HEK293 (cell line): ENCODE measurements around the gene GATA3.

Experiments used
- CTCF ChIA-PET: fragments of 350-600 bp; formaldehyde crosslinking; extraction: SDS; loops from one replicate; lab custom pipeline; 2021; ENCODE audit warnings: antibody characterized with exemption; lab: Yijun Ruan, JAX
- POLR2A ChIA-PET: fragments of 300-600 bp; formaldehyde crosslinking; extraction: SDS; loops from one replicate; lab custom pipeline; 2020; ENCODE audit warnings: antibody characterized with exemption, inconsistent platforms; lab: Yijun Ruan, JAX
- H3K27ac ChIP-seq: fragments of 200-500 bp; sonication (Bioruptor generic); 2 replicates; pipeline ENCODE4 v1.5.1; 2014; ENCODE audit warnings: low read depth, low read length, control low read depth, inconsistent platforms; ENCODE audit errors: extremely low read depth
- H3K36me3 ChIP-seq, 2 experiments: fragments of 200-500 bp in 1 of 2; sonication (Bioruptor generic) in 1 of 2; 1 replicate in 1 of 2; 2 replicates in 1 of 2; pipeline ENCODE4 v1.5.1; 2014 to 2017; ENCODE audit warnings: inconsistent platforms in 2 of 2, low read length in 2 of 2; ENCODE audit not compliant: control insufficient read depth in 2 of 2, insufficient read depth in 1 of 2
- H3K4me1 ChIP-seq: fragments of 200-500 bp; sonication (Bioruptor generic); 2 replicates; pipeline ENCODE4 v1.5.1; 2014; ENCODE audit warnings: mild to moderate bottlenecking, low read length, inconsistent platforms; ENCODE audit not compliant: control insufficient read depth, insufficient read depth
- H3K4me3 ChIP-seq: 2 replicates; pipeline ENCODE4 v1.5.1; 2011; ENCODE audit warnings: low read depth, mild to moderate bottlenecking, control low read depth, low read length, moderate library complexity
- H3K9me3 ChIP-seq: fragments of 200-500 bp; sonication (Bioruptor generic); 2 replicates; pipeline ENCODE4 v1.5.1; 2014; ENCODE audit warnings: low read depth, low read length, inconsistent platforms; ENCODE audit not compliant: control insufficient read depth, insufficient read depth
- MEIS1 ChIP-seq: sonication (generic); formaldehyde crosslinking; IDR thresholded peaks from 2 replicates; pipeline ENCODE4 v1.8.1; 2022; ENCODE audit warnings: missing genetic modification reagents, mild to moderate bottlenecking, borderline replicate concordance
- OVOL3 ChIP-seq: fragments of 450-650 bp; formaldehyde crosslinking; IDR thresholded peaks from 2 replicates; pipeline ENCODE4 v1.5.1; 2016; ENCODE audit warnings: missing biosample characterization, missing genetic modification characterization
- PRDM10 ChIP-seq: fragments of 450-650 bp; formaldehyde crosslinking; IDR thresholded peaks from 2 replicates; pipeline ENCODE4 v1.5.1; 2016; ENCODE audit warnings: missing biosample characterization, missing genetic modification characterization
- ZBTB26 ChIP-seq: fragments of 450-650 bp; formaldehyde crosslinking; optimal IDR thresholded peaks from 2 replicates; pipeline ENCODE3; 2016; ENCODE audit warnings: missing biosample characterization, mild to moderate bottlenecking, missing genetic modification characterization
- ZNF112 ChIP-seq: fragments of 450-650 bp; formaldehyde crosslinking; IDR thresholded peaks from 2 replicates; pipeline ENCODE4 v1.5.0; 2017; ENCODE audit warnings: missing biosample characterization, missing genetic modification characterization
- ZNF138 ChIP-seq: fragments of 450-650 bp; formaldehyde crosslinking; IDR thresholded peaks from 2 replicates; pipeline ENCODE4 v1.5.1; 2016; ENCODE audit warnings: missing biosample characterization, missing genetic modification characterization, borderline replicate concordance
- ZNF157 ChIP-seq: fragments of 450-650 bp; formaldehyde crosslinking; IDR thresholded peaks from 2 replicates; pipeline ENCODE4 v1.5.1; 2016; ENCODE audit warnings: missing biosample characterization, missing genetic modification characterization
- ZNF175 ChIP-seq: fragments of 450-650 bp; formaldehyde crosslinking; IDR thresholded peaks from 2 replicates; pipeline ENCODE4 v1.5.1; 2016; ENCODE audit warnings: missing biosample characterization, missing genetic modification characterization
- ZNF248 ChIP-seq: fragments of 450-650 bp; formaldehyde crosslinking; IDR thresholded peaks from 2 replicates; pipeline ENCODE4 v1.5.1; 2017; ENCODE audit warnings: missing biosample characterization, missing genetic modification characterization
- ZNF274 ChIP-seq, 2 experiments: fragments of 200-500 bp in 1 of 2; fragments of 450-650 bp in 1 of 2; sonication (Bioruptor generic) in 1 of 2; formaldehyde crosslinking in 1 of 2; IDR thresholded peaks; 2 replicates each; pipeline versions ENCODE4 v1.5.1 to v1.6.1; 2014 to 2016; ENCODE audit warnings: borderline replicate concordance in 1 of 2, inconsistent platforms in 1 of 2, low read length in 1 of 2, missing biosample characterization in 1 of 2, missing genetic modification characterization in 1 of 2
- ZNF302 ChIP-seq: fragments of 450-650 bp; formaldehyde crosslinking; IDR thresholded peaks from 2 replicates; pipeline ENCODE4 v1.5.1; 2016; ENCODE audit warnings: missing biosample characterization, missing genetic modification characterization, low read depth
- ZNF341 ChIP-seq: fragments of 450-650 bp; formaldehyde crosslinking; IDR thresholded peaks from 2 replicates; pipeline ENCODE4; 2016; ENCODE audit warnings: low read depth, missing biosample characterization, missing genetic modification characterization
- ZNF48 ChIP-seq: fragments of 450-650 bp; formaldehyde crosslinking; IDR thresholded peaks from 2 replicates; pipeline ENCODE4 v1.5.1; 2016; ENCODE audit warnings: missing biosample characterization, missing genetic modification characterization
- ZNF558 ChIP-seq: fragments of 450-650 bp; formaldehyde crosslinking; IDR thresholded peaks from 2 replicates; pipeline ENCODE4 v1.5.1; 2016; ENCODE audit warnings: missing biosample characterization, missing genetic modification characterization
- ZNF677 ChIP-seq: fragments of 450-650 bp; IDR thresholded peaks from 2 replicates; pipeline ENCODE4 v1.5.0; 2018; ENCODE audit warnings: missing biosample characterization, mild to moderate bottlenecking, missing genetic modification characterization, moderate library complexity
- ZNF785 ChIP-seq: fragments of 450-650 bp; formaldehyde crosslinking; IDR thresholded peaks from 2 replicates; pipeline ENCODE4 v1.5.1; 2016; ENCODE audit warnings: missing biosample characterization, missing genetic modification characterization
- ZSCAN18 ChIP-seq: fragments of 450-650 bp; formaldehyde crosslinking; IDR thresholded peaks from 2 replicates; pipeline ENCODE4 v1.5.1; 2016; ENCODE audit warnings: missing biosample characterization, missing genetic modification characterization
- ZSCAN30 ChIP-seq: fragments of 450-650 bp; IDR thresholded peaks from 2 replicates; pipeline ENCODE4 v1.5.1; 2018; ENCODE audit warnings: missing biosample characterization, mild to moderate bottlenecking, missing genetic modification characterization, moderate library complexity
- TF ChIP-seq, protein P1 (sequence below): IDR thresholded peaks from 2 replicates; pipeline ENCODE4 v1.6.1; 2011; ENCODE audit warnings: mild to moderate bottlenecking, low read depth, low read length, borderline replicate concordance
- TF ChIP-seq, protein P2 (sequence below): fragments of 450-650 bp; formaldehyde crosslinking; IDR thresholded peaks from 2 replicates; pipeline ENCODE4 v1.5.1; 2016; ENCODE audit warnings: missing biosample characterization, missing genetic modification characterization

GATA3 gene

GRCh38 chr10:8017277-8017676 lies 37.2 kb upstream of the GATA3 start (continued):
- TF ChIP-seq ZNF302 (tag by site-specific recombination) (no peak), ZNF785 (no peak), ZNF677 (tag by site-specific recombination) (no peak), ZSCAN18 (no peak), ZNF274 (IDR thresholded peaks at IDR 0.05; ENCODE audit: low read length) (no peak), ZNF274 (tag by site-specific recombination; IDR thresholded peaks at IDR 0.05; ENCODE audit: borderline replicate concordance) (no peak), OVOL3 (tag by site-specific recombination) (no peak), ZSCAN30 (tag by site-specific recombination) (no peak)

DNA sequence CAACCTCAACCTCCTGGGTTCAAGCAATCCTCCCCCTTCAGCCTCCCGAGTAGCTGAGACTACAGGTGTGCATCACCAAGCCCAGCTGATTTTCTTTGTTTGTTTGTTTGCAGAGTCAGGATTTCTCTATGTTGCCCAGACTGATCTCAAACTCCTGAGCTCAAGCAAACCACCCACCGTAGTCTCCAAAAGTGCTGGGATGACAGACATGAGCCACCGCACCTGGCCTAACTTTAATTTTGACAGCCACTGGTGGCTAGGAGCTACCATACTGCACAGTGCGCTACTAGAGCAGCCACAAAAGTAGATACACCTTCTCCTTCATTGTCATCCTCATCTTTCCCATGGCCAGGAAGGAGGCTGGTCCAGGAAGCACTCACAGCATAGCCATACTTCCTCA lies 31.2 kb upstream of the GATA3 start:
- no peaks in the 10 kb centered on the region for H3K9me3 ChIP-seq
- no peaks in the 10 kb centered on the region for H3K4me1 ChIP-seq
- CTCF ChIA-PET = interaction anchor here (0.7 kb wide), 1 partner anchor 626 kb away, joined by 5 read pairs; no protein-coding TSS in a partner anchor
- no peak overlapping the region for H3K4me3 ChIP-seq
- TF ChIP-seq ZNF175 (tag by site-specific recombination) (no peak), PRDM10 (no peak), ZNF138 (tag by site-specific recombination) (no peak), ZNF302 (tag by site-specific recombination) (no peak), ZNF558 (tag by site-specific recombination) (no peak), ZNF341 (tag by site-specific recombination) (no peak), ZNF248 (tag by site-specific recombination) (no peak), ZNF112 (tag by site-specific recombination) (no peak), MEIS1 (CRISPR knock-in tag) (no peak), ZNF48 (tag by site-specific recombination) (no peak), ZNF157 (tag by site-specific recombination) (no peak), ZBTB26 (tag by site-specific recombination) (no peak)
- TF ChIP-seq, protein P1, sequence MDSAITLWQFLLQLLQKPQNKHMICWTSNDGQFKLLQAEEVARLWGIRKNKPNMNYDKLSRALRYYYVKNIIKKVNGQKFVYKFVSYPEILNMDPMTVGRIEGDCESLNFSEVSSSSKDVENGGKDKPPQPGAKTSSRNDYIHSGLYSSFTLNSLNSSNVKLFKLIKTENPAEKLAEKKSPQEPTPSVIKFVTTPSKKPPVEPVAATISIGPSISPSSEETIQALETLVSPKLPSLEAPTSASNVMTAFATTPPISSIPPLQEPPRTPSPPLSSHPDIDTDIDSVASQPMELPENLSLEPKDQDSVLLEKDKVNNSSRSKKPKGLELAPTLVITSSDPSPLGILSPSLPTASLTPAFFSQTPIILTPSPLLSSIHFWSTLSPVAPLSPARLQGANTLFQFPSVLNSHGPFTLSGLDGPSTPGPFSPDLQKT = no peak
- TF ChIP-seq, protein P2, sequence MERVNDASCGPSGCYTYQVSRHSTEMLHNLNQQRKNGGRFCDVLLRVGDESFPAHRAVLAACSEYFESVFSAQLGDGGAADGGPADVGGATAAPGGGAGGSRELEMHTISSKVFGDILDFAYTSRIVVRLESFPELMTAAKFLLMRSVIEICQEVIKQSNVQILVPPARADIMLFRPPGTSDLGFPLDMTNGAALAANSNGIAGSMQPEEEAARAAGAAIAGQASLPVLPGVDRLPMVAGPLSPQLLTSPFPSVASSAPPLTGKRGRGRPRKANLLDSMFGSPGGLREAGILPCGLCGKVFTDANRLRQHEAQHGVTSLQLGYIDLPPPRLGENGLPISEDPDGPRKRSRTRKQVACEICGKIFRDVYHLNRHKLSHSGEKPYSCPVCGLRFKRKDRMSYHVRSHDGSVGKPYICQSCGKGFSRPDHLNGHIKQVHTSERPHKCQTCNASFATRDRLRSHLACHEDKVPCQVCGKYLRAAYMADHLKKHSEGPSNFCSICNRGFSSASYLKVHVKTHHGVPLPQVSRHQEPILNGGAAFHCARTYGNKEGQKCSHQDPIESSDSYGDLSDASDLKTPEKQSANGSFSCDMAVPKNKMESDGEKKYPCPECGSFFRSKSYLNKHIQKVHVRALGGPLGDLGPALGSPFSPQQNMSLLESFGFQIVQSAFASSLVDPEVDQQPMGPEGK (tag by site-specific recombination) = no peak
- TF ChIP-seq, all 188 proteins: peak for 0
- no peaks in the 10 kb centered on the region for H3K36me3 ChIP-seq
- POLR2A ChIA-PET = interaction anchor here (0.6 kb wide), 1 partner anchor 48 kb away, joined by 3 read pairs; no protein-coding TSS in a partner anchor
- no peak overlapping the region for H3K27ac ChIP-seq
